ENCODE results near the gene METTL26. TPM values are rescaled to one million over a fixed set of nuclear protein-coding genes. Genes with fewer than 3 reads are reported as not detected.
A peak's percentile ranks its signal among the peaks of the same experiment; 100 is the strongest.

Gene METTL26
- total and polyA plus RNA-seq, 2 of the 8 experiments (the other 6 are each of a cell fraction or from before 2014, with no cell fraction given) = 100 to 186 TPM

- no peak for TF ChIP-seq RAD21 (IDR thresholded peaks at IDR 0.05 in 1 of 2, conservative IDR thresholded peaks at IDR 0.05 in 1 of 2; ENCODE audit: low read depth in 2 of 2, low read length in 2 of 2)
- TF ChIP-seq HDAC2 (IDR thresholded peaks at IDR 0.05; ENCODE audit: borderline replicate concordance in 1 of 2, low read depth in 2 of 2, low read length in 2 of 2) = 0 out of 4 replicates have a peak, but pooled peaks of 1 of the 2 experiments have one; percentile 37
- TF ChIP-seq RNF2 (IDR thresholded peaks at IDR 0.05; ENCODE audit: borderline replicate concordance, low read depth, low read length, missing control alignments, poor library complexity, severe bottlenecking) = no peak
- TF ChIP-seq E2F6 (IDR thresholded peaks at IDR 0.05) = peak; percentile 63; the same call in 1 of the 2 replicates
- TF ChIP-seq EP300 (IDR thresholded peaks at IDR 0.05; ENCODE audit: borderline replicate concordance in 1 of 2, low read depth in 2 of 2, low read length in 2 of 2) = no peak
- TF ChIP-seq BCL11A (IDR thresholded peaks at IDR 0.05; ENCODE audit: low read depth in 2 of 2, low read length in 2 of 2) = no peak
- TF ChIP-seq PHF8 (conservative IDR thresholded peaks at IDR 0.05; ENCODE audit: low read depth, low read length) = peak; percentile 74; the same call in 1 of the 2 replicates
These were observed 416 bp downstream of the METTL26 start (continued) for GRCh38 chr16:635573-636205.

All from H1 (cell line).